ENCODE measurements around the gene EIF3F.

Gene EIF3F

GRCh38 chr11:8016440-8016839 is 29.3 kb downstream of the EIF3F start:
- Histone ChIP-seq H3K9me3 (replicated peaks in 1 of 11) (no peaks in the 10 kb centered on the region), H3K27ac (no peak overlapping the region), H3K4me3 (no peak overlapping the region), H4K20me1 (peaks cover 0 to 7% (median 0%) of the 10 kb centered on the region in 11 experiments; a peak in 5 of 22 replicates), H3K4me1 (peaks cover 11 to 21% (median 16%) of the 10 kb centered on the region in 10 experiments; a peak in 17 of 20 replicates), H3K9ac (no peak overlapping the region), H3K27me3 (peaks cover 30 to 44% (median 38%) of the 10 kb centered on the region in 11 experiments), H3K4me2 (no peak overlapping the region), H3K36me3 (no peaks in the 10 kb centered on the region)
- TF ChIP-seq Cebpa-rat (IDR thresholded peaks at IDR 0.05) = no peak

GRCh38 chr11:8017071-8017470 is 29.9 kb downstream of the EIF3F start:
- Histone ChIP-seq H3K27ac (no peak overlapping the region), H3K36me3 (no peaks in the 10 kb centered on the region), H3K9ac (no peak overlapping the region), H3K4me3 (no peak overlapping the region), H4K20me1 (peaks cover 0 to 7% (median 0%) of the 10 kb centered on the region in 11 experiments; a peak in 5 of 22 replicates), H3K27me3 (peaks cover 30 to 44% (median 39%) of the 10 kb centered on the region in 11 experiments), H3K9me3 (replicated peaks in 1 of 11) (no peaks in the 10 kb centered on the region), H3K4me2 (no peak overlapping the region), H3K4me1 (peaks cover 10 to 18% (median 15%) of the 10 kb centered on the region in 10 experiments; a peak in 17 of 20 replicates)
- TF ChIP-seq Cebpa-rat (IDR thresholded peaks at IDR 0.05) = no peak

- no peaks in the 10 kb centered on the region for H3K9me3 ChIP-seq (replicated peaks in 1 of 11)
- peaks cover 7 to 18% (median 15%) of the 10 kb centered on the region in 10 experiments; a peak in 16 of 20 replicates for H3K4me1 ChIP-seq
- H4K20me1 ChIP-seq = peaks cover 0 to 7% (median 0%) of the 10 kb centered on the region in 11 experiments; a peak in 4 of 22 replicates
- no peak overlapping the region for H3K27ac ChIP-seq
- TF ChIP-seq Cebpa-rat (IDR thresholded peaks at IDR 0.05) = no peak
- peak overlapping the region in 3 of 11 experiments; percentile 92 to 100 (median 98); a peak in 2 of 22 replicates for H3K4me2 ChIP-seq
- H3K36me3 ChIP-seq = no peaks in the 10 kb centered on the region
- H3K9ac ChIP-seq = no peak overlapping the region
- H3K27me3 ChIP-seq = peaks cover 30 to 44% (median 39%) of the 10 kb centered on the region in 11 experiments
- no peak overlapping the region for H3K4me3 ChIP-seq
These were observed 30.9 kb downstream of the EIF3F start for GRCh38 chr11:8017894-8018483.

- H4K20me1 ChIP-seq = peaks cover 0 to 7% (median 0%) of the 10 kb centered on the region in 11 experiments; a peak in 4 of 22 replicates
- no peak for TF ChIP-seq Cebpa-rat (IDR thresholded peaks at IDR 0.05)
- H3K27ac ChIP-seq = peak overlapping the region in 5 of 11 experiments; percentile 26 to 73 (median 59); a peak in 8 of 22 replicates
- peak overlapping the region; percentile 57 to 79 (median 70) for H3K4me3 ChIP-seq
- peaks cover 30 to 44% (median 39%) of the 10 kb centered on the region in 11 experiments for H3K27me3 ChIP-seq
- H3K9me3 ChIP-seq (replicated peaks in 1 of 11) = no peaks in the 10 kb centered on the region
- peak overlapping the region; percentile 53 to 78 (median 70); a peak in 21 of 22 replicates for H3K9ac ChIP-seq
- H3K4me2 ChIP-seq = peak overlapping the region; percentile 92 to 100 (median 100)
- peaks cover 7 to 18% (median 15%) of the 10 kb centered on the region in 10 experiments; a peak in 16 of 20 replicates for H3K4me1 ChIP-seq
- no peaks in the 10 kb centered on the region for H3K36me3 ChIP-seq
These were observed 31.6 kb downstream of the EIF3F start for GRCh38 chr11:8018484-8019313.

GRCh38 chr11:8019314-8020243 is 32.4 kb downstream of the EIF3F start:
- Histone ChIP-seq H3K27ac (peak overlapping the region in 5 of 11 experiments; percentile 26 to 73 (median 59); a peak in 8 of 22 replicates), H3K4me1 (peaks cover 7 to 18% (median 15%) of the 10 kb centered on the region in 10 experiments; a peak in 16 of 20 replicates), H3K4me3 (peak overlapping the region; percentile 57 to 79 (median 70)), H3K4me2 (peak overlapping the region; percentile 92 to 100 (median 100)), H3K9ac (peak overlapping the region; percentile 53 to 78 (median 70); a peak in 21 of 22 replicates), H3K9me3 (replicated peaks in 1 of 11) (no peaks in the 10 kb centered on the region), H3K27me3 (peaks cover 30 to 44% (median 39%) of the 10 kb centered on the region in 11 experiments), H3K36me3 (no peaks in the 10 kb centered on the region), H4K20me1 (peaks cover 0 to 7% (median 0%) of the 10 kb centered on the region in 11 experiments; a peak in 4 of 22 replicates)
- no peak for TF ChIP-seq Cebpa-rat (IDR thresholded peaks at IDR 0.05)

- Histone ChIP-seq H3K9me3 (replicated peaks in 1 of 11) (no peaks in the 10 kb centered on the region), H3K36me3 (no peaks in the 10 kb centered on the region), H3K27ac (no peak overlapping the region), H3K4me2 (peak overlapping the region; percentile 92 to 100 (median 100)), H3K27me3 (peaks cover 30 to 44% (median 39%) of the 10 kb centered on the region in 11 experiments), H4K20me1 (peaks cover 0 to 7% (median 0%) of the 10 kb centered on the region in 11 experiments; a peak in 4 of 22 replicates), H3K4me1 (peaks cover 7 to 18% (median 15%) of the 10 kb centered on the region in 10 experiments; a peak in 16 of 20 replicates), H3K9ac (peak overlapping the region in 5 of 11 experiments; percentile 16 to 78 (median 70); a peak in 6 of 22 replicates), H3K4me3 (peak overlapping the region; percentile 57 to 79 (median 70); a peak in 19 of 20 replicates)
- TF ChIP-seq Cebpa-rat (IDR thresholded peaks at IDR 0.05) = no peak
These were observed 33.1 kb downstream of the EIF3F start for GRCh38 chr11:8020244-8020597.

- H3K36me3 ChIP-seq = no peaks in the 10 kb centered on the region
- H3K27me3 ChIP-seq = peaks cover 30 to 42% (median 36%) of the 10 kb centered on the region in 11 experiments
- peaks cover 7 to 27% (median 17%) of the 10 kb centered on the region in 10 experiments; a peak in 18 of 20 replicates for H3K4me1 ChIP-seq
- H4K20me1 ChIP-seq = peaks cover 0 to 7% (median 0%) of the 10 kb centered on the region in 11 experiments; a peak in 3 of 22 replicates
- H3K9me3 ChIP-seq (replicated peaks in 1 of 11) = no peaks in the 10 kb centered on the region
- no peak overlapping the region for H3K4me2 ChIP-seq
- H3K9ac ChIP-seq = no peak overlapping the region
- TF ChIP-seq Cebpa-rat (IDR thresholded peaks at IDR 0.05) = no peak
- no peak overlapping the region for H3K27ac ChIP-seq
- H3K4me3 ChIP-seq = no peak overlapping the region
These were observed 34.8 kb downstream of the EIF3F start for GRCh38 chr11:8021920-8022319.

- H3K36me3 ChIP-seq = no peaks in the 10 kb centered on the region
- H3K9ac ChIP-seq = no peak overlapping the region
- H3K4me1 ChIP-seq = peaks cover 7 to 35% (median 17%) of the 10 kb centered on the region in 10 experiments; a peak in 19 of 20 replicates
- TF ChIP-seq Cebpa-rat (IDR thresholded peaks at IDR 0.05) = no peak
- H3K9me3 ChIP-seq (replicated peaks in 1 of 11) = no peaks in the 10 kb centered on the region
- no peak overlapping the region for H3K4me2 ChIP-seq
- H3K27me3 ChIP-seq = peaks cover 30 to 38% (median 34%) of the 10 kb centered on the region in 11 experiments
- peaks cover 0 to 7% (median 0%) of the 10 kb centered on the region in 11 experiments; a peak in 3 of 22 replicates for H4K20me1 ChIP-seq
- H3K27ac ChIP-seq = no peak overlapping the region
- H3K4me3 ChIP-seq = no peak overlapping the region
These were observed 35.7 kb downstream of the EIF3F start for GRCh38 chr11:8022876-8023275.
